Measurements from ENCODE around the gene GMDS.

Gene GMDS

DNA sequence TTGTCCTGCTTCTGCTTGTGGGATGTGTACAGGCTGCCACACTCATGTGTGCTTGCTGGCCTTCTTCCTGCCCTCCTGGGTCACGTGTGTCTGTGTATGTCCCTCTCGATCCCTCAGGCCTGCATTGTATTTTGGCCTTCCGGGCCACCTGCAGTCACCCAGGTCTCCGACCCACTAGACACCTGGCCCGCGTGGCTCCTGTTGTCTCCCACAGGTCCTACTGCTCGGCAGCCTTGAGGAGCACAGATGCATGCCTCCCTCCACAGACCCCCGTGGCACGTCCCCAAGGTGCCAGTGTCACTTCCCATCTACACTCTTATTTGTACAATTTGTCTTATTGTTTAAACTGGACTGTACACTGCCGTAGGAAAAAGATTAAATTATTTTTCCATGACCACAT lies 592.6 kb downstream of the GMDS start:
- H3K36me3 ChIP-seq (ENCODE audit: control insufficient read depth in 2 of 2, insufficient read depth in 2 of 2, low read length in 2 of 2) = peaks cover 0 to 4% of the 10 kb centered on the region in 2 donors
- no peak overlapping the region for H3K9ac ChIP-seq (ENCODE audit: low read depth in 1 of 2, low read length in 2 of 2)
- no peak overlapping the region for H3K4me3 ChIP-seq (ENCODE audit: low read length in 2 of 2)
- no peaks in the 10 kb centered on the region for H3K4me1 ChIP-seq (ENCODE audit: control insufficient read depth in 2 of 2, insufficient read depth in 2 of 2, low read length in 2 of 2)
- no peaks in the 10 kb centered on the region for H3K27me3 ChIP-seq (ENCODE audit: control insufficient read depth in 2 of 2, insufficient read depth in 2 of 2, low read length in 2 of 2)
- H3K9me3 ChIP-seq (ENCODE audit: control insufficient read depth in 2 of 2, low read length in 2 of 2) = no peaks in the 10 kb centered on the region
- H3K27ac ChIP-seq (ENCODE audit: low read depth in 2 of 2, low read length in 2 of 2) = no peak overlapping the region

DNA sequence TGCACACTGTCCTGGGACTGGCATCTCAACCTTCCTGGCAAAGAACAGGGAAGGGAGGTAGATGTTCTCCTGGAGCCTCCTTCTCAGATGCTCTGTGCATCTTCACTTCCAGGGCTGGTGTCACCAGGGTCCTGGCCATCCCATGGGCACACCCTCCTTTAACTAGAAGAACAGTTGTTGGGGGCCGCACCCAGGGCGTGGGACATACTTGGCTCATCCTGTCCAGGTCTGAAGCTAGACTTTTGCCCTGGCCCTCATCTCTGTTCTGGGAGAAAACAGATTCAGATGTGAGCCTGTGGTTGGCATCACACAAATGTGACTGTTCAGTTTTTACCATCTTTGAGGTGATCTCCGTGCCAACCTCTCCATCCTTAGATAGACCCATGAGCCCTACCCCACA lies 594.0 kb downstream of the GMDS start:
- no peaks in the 10 kb centered on the region for H3K9me3 ChIP-seq (ENCODE audit: control insufficient read depth in 2 of 2, low read length in 2 of 2)
- peaks cover 0 to 3% of the 10 kb centered on the region in 2 donors for H3K36me3 ChIP-seq (ENCODE audit: control insufficient read depth in 2 of 2, insufficient read depth in 2 of 2, low read length in 2 of 2)
- no peaks in the 10 kb centered on the region for H3K4me1 ChIP-seq (ENCODE audit: control insufficient read depth in 2 of 2, insufficient read depth in 2 of 2, low read length in 2 of 2)
- no peak overlapping the region for H3K9ac ChIP-seq (ENCODE audit: low read depth in 1 of 2, low read length in 2 of 2)
- no peak overlapping the region for H3K4me3 ChIP-seq (ENCODE audit: low read length in 2 of 2)
- H3K27me3 ChIP-seq (ENCODE audit: control insufficient read depth in 2 of 2, insufficient read depth in 2 of 2, low read length in 2 of 2) = no peaks in the 10 kb centered on the region
- H3K27ac ChIP-seq (ENCODE audit: low read depth in 2 of 2, low read length in 2 of 2) = no peak overlapping the region

DNA sequence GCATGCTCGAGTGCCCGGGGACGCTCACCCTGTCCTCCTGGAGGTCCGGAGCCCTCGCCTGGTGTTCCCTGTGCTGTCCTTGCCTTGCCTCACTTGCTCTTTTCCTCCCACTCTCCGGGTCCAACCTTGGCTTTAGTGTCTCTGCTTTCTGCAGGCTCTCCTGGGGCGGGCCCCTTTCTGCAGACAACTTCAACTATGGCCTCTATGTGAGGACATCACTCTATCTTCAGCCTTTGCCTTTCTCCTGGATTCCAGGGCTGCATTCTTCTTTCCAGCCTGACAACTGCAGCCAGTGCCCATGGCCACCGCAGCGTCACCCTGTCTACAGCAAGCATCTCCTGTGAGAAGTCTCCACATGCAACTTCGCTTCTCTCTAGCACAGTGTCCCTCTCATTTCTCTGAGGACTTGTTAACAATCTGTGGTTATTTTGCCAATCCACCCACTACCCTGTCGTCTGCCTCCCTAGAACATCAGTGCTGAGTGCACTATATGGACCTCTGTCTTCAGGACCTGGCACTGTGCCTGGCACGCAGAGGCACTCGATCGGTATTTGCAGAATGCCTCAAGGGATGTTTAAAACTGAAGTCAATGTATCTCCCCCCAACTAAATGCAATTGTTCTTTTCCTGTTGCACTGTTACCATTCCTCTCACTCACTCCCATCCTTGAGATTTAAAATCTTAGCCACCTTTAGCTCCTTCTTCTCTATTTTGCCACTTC lies 599.8 kb downstream of the GMDS start:
- no peak overlapping the region for H3K27ac ChIP-seq (ENCODE audit: low read depth in 2 of 2, low read length in 2 of 2)
- H3K4me3 ChIP-seq (ENCODE audit: low read length in 2 of 2) = no peak overlapping the region
- no peaks in the 10 kb centered on the region for H3K27me3 ChIP-seq (ENCODE audit: control insufficient read depth in 2 of 2, insufficient read depth in 2 of 2, low read length in 2 of 2)
- H3K9ac ChIP-seq (ENCODE audit: low read depth in 1 of 2, low read length in 2 of 2) = no peak overlapping the region
- H3K36me3 ChIP-seq (ENCODE audit: control insufficient read depth in 2 of 2, insufficient read depth in 2 of 2, low read length in 2 of 2) = peaks cover 0 to 3% of the 10 kb centered on the region in 2 donors
- no peaks in the 10 kb centered on the region for H3K9me3 ChIP-seq (ENCODE audit: control insufficient read depth in 2 of 2, low read length in 2 of 2)
- H3K4me1 ChIP-seq (ENCODE audit: control insufficient read depth in 2 of 2, insufficient read depth in 2 of 2, low read length in 2 of 2) = no peaks in the 10 kb centered on the region

DNA sequence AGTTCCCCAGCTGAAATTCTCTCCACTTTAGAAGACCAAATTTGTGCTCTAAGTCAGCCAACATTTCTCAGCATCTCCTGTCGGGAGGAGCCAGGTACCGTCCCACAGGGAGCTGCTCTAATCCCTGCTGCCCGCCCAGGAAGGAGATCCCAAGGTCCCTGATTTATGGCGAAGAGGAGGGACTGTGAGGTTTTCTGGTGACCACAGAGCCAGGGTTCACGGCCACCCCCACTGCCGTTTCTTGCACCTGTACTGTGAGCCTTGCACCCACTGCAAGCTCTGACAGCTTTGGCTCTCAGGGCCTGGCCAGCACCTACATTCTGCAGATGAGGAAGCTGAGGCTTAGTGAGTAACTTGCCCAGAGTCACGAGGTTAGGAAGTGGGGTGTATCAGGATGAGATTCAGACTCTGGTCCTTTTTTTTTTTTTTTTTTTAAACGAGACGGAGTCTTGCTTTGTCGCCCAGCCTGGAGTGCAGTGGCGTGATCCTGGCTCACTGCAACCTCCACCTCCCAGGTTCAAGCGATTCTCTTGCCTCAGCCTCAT lies 600.8 kb downstream of the GMDS start:
- Histone ChIP-seq H3K9me3 (ENCODE audit: control insufficient read depth in 2 of 2, low read length in 2 of 2) (no peaks in the 10 kb centered on the region), H3K36me3 (ENCODE audit: control insufficient read depth in 2 of 2, insufficient read depth in 2 of 2, low read length in 2 of 2) (peaks cover 0 to 3% of the 10 kb centered on the region in 2 donors), H3K9ac (ENCODE audit: low read depth in 1 of 2, low read length in 2 of 2) (no peak overlapping the region), H3K27me3 (ENCODE audit: control insufficient read depth in 2 of 2, insufficient read depth in 2 of 2, low read length in 2 of 2) (no peaks in the 10 kb centered on the region), H3K4me3 (ENCODE audit: low read length in 2 of 2) (no peak overlapping the region), H3K27ac (ENCODE audit: low read depth in 2 of 2, low read length in 2 of 2) (no peak overlapping the region), H3K4me1 (ENCODE audit: control insufficient read depth in 2 of 2, insufficient read depth in 2 of 2, low read length in 2 of 2) (no peaks in the 10 kb centered on the region)

DNA sequence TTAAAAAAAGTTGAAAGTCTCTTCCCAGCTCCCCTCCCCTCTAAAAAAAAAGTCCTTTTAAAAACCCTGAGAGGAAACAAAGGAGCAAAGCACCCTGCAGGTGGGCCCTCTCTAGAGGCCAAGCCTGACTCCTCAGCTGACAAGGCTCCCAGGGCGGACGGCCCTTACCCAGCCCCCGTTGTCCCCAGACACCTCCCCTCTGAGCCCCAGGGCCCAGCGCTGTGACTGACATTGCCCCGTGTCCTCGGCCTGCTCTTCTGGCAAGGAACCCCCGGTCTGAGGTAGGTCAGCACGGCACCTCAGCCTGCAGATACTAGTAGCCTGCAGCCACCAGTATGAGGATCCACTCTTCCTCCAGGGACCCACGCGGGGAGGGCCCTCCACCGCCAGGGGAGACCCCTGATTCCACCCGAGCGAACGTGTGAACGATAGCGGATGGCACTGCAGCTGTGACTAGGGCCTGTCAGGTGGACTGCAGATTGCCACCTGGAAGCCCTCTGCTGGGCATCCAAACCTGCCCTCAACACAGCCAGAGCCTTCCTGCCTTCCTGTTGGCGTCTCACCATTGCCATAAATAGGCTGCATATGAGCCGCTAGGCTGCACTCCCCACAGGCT lies 601.5 kb downstream of the GMDS start:
- Histone ChIP-seq H3K4me1 (ENCODE audit: control insufficient read depth in 2 of 2, insufficient read depth in 2 of 2, low read length in 2 of 2) (no peaks in the 10 kb centered on the region), H3K27ac (ENCODE audit: low read depth in 2 of 2, low read length in 2 of 2) (no peak overlapping the region), H3K36me3 (ENCODE audit: control insufficient read depth in 2 of 2, insufficient read depth in 2 of 2, low read length in 2 of 2) (peaks cover 0 to 6% of the 10 kb centered on the region in 2 donors)

DNA sequence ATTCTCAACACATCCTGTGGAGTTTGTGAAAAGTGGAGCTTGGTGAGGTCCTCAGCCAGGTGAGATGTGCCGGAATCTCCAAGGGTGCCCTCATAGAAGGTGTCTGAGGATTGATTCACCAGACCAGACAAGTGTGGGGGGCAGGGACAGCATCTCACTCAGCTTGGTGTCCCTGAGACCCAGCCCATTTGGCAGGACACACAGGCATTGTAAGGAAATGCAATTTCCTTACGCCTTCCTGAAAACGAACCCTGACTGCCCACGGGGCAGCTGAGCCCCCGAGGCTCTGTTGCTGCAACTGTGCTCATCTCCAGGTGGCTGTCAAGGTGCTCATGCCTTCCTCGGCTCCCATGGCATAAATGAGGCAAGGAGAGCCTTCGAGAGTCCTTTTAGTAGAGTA lies 602.3 kb downstream of the GMDS start:
- peaks cover 0 to 7% of the 10 kb centered on the region in 2 donors for H3K36me3 ChIP-seq (ENCODE audit: control insufficient read depth in 2 of 2, insufficient read depth in 2 of 2, low read length in 2 of 2)
- no peak overlapping the region for H3K9ac ChIP-seq (ENCODE audit: low read depth in 1 of 2, low read length in 2 of 2)
- no peaks in the 10 kb centered on the region for H3K27me3 ChIP-seq (ENCODE audit: control insufficient read depth in 2 of 2, insufficient read depth in 2 of 2, low read length in 2 of 2)
- H3K9me3 ChIP-seq (ENCODE audit: control insufficient read depth in 2 of 2, low read length in 2 of 2) = no peaks in the 10 kb centered on the region
- no peak overlapping the region for H3K4me3 ChIP-seq (ENCODE audit: low read length in 2 of 2)
- H3K4me1 ChIP-seq (ENCODE audit: control insufficient read depth in 2 of 2, insufficient read depth in 2 of 2, low read length in 2 of 2) = no peaks in the 10 kb centered on the region
- H3K27ac ChIP-seq (ENCODE audit: low read depth in 2 of 2, low read length in 2 of 2) = no peak overlapping the region

More for the DNA sequence above, 601.5 kb downstream of the GMDS start:
- Histone ChIP-seq H3K9me3 (ENCODE audit: control insufficient read depth in 2 of 2, low read length in 2 of 2) (no peaks in the 10 kb centered on the region), H3K4me3 (ENCODE audit: low read length in 2 of 2) (no peak overlapping the region), H3K9ac (ENCODE audit: low read depth in 1 of 2, low read length in 2 of 2) (no peak overlapping the region), H3K27me3 (ENCODE audit: control insufficient read depth in 2 of 2, insufficient read depth in 2 of 2, low read length in 2 of 2) (no peaks in the 10 kb centered on the region)

DNA sequence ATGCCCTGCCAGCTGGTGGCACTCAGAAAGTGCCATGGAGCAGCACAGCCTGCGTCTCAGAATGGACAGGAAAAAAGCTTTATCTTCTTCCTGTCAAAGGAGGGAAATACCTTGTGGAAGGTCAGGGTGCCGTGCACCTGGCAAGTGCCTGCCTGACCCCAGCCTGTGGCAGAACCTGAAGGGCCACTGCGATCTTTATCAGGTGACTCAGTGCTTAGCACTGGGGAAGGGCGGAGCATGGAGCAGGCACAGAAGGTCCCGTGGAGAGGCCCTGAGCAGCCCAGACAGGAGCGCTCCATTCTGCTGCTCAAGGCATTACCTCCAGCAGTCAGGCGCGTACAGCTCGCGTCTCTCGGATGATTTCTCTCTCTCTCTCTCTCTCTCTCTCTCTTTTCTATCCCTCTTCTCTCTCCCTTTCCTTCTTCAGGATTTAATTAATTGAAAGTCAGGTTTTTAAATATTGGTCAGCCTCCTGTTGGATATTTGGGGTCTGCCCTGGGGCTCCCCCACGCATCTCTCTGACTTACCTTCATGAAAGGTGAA lies 604.0 kb downstream of the GMDS start:
- Histone ChIP-seq H3K27me3 (ENCODE audit: control insufficient read depth in 2 of 2, insufficient read depth in 2 of 2, low read length in 2 of 2) (no peaks in the 10 kb centered on the region), H3K9ac (ENCODE audit: low read depth in 1 of 2, low read length in 2 of 2) (no peak overlapping the region), H3K4me3 (ENCODE audit: low read length in 2 of 2) (no peak overlapping the region), H3K4me1 (ENCODE audit: control insufficient read depth in 2 of 2, insufficient read depth in 2 of 2, low read length in 2 of 2) (no peaks in the 10 kb centered on the region), H3K36me3 (ENCODE audit: control insufficient read depth in 2 of 2, insufficient read depth in 2 of 2, low read length in 2 of 2) (peaks cover 0 to 4% of the 10 kb centered on the region in 2 donors), H3K9me3 (ENCODE audit: control insufficient read depth in 2 of 2, low read length in 2 of 2) (no peaks in the 10 kb centered on the region), H3K27ac (ENCODE audit: low read depth in 2 of 2, low read length in 2 of 2) (no peak overlapping the region)

DNA sequence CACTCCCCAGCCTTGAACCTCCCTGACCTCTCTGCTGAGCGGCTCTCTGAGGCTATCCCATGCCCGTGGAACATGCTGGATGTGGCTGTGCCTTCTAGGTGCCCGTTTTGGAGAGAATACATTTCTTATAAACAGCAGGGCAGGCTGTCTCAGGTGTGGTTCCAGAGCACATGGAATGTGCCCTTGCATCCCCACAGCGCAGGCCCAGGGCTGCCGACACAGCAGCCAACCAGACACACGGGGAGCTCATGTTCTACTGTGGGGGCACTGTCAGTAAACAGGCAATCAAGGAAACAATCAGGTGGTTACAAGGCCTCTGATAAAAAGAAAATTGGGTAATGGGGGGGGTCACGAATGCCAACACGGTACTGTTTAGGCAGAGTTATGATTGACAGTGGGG lies 604.9 kb downstream of the GMDS start:
- Histone ChIP-seq H3K27ac (ENCODE audit: low read depth in 2 of 2, low read length in 2 of 2) (no peak overlapping the region), H3K9me3 (ENCODE audit: control insufficient read depth in 2 of 2, low read length in 2 of 2) (no peaks in the 10 kb centered on the region), H3K4me1 (ENCODE audit: control insufficient read depth in 2 of 2, insufficient read depth in 2 of 2, low read length in 2 of 2) (no peaks in the 10 kb centered on the region), H3K4me3 (ENCODE audit: low read length in 2 of 2) (no peak overlapping the region), H3K36me3 (ENCODE audit: control insufficient read depth in 2 of 2, insufficient read depth in 2 of 2, low read length in 2 of 2) (peaks cover 0 to 4% of the 10 kb centered on the region in 2 donors), H3K9ac (ENCODE audit: low read depth in 1 of 2, low read length in 2 of 2) (no peak overlapping the region), H3K27me3 (ENCODE audit: control insufficient read depth in 2 of 2, insufficient read depth in 2 of 2, low read length in 2 of 2) (no peaks in the 10 kb centered on the region)

DNA sequence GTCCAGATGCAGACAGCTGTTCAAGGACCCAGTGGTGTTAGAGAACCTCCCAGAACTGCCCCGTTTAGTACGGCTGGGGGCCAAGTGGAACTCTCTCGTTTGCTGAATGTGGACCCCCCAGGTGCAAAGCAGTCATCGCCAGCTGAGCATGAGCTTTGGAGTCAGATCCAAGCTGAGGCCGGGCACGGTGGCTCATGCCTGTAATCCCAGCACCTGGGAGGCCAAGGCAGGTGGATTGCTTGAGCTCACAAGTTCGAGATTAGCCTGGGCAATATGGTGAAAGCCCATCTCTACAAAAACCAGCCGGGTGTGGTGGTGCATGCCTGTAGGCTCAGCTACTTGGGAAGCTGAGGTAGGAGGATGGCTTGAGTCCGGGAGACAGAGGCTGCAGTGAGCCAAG lies 606.0 kb downstream of the GMDS start:
- H3K4me3 ChIP-seq (ENCODE audit: low read length in 2 of 2) = no peak overlapping the region
- no peaks in the 10 kb centered on the region for H3K27me3 ChIP-seq (ENCODE audit: control insufficient read depth in 2 of 2, insufficient read depth in 2 of 2, low read length in 2 of 2)
- no peak overlapping the region for H3K9ac ChIP-seq (ENCODE audit: low read depth in 1 of 2, low read length in 2 of 2)
- no peaks in the 10 kb centered on the region for H3K4me1 ChIP-seq (ENCODE audit: control insufficient read depth in 2 of 2, insufficient read depth in 2 of 2, low read length in 2 of 2)
- H3K36me3 ChIP-seq (ENCODE audit: control insufficient read depth in 2 of 2, insufficient read depth in 2 of 2, low read length in 2 of 2) = peaks cover 0 to 4% of the 10 kb centered on the region in 2 donors
- no peak overlapping the region for H3K27ac ChIP-seq (ENCODE audit: low read depth in 2 of 2, low read length in 2 of 2)
- H3K9me3 ChIP-seq (ENCODE audit: control insufficient read depth in 2 of 2, low read length in 2 of 2) = no peaks in the 10 kb centered on the region
